ENCODE data around the gene GALNT1. TPM values are rescaled to one million over a fixed set of nuclear protein-coding genes. Genes with fewer than 3 reads are reported as not detected.

GALNT1 gene
- total and polyA plus RNA-seq, 2 donors (not counting 1 experiment from before 2014, with no cell fraction given): 7.5 to 51.3 TPM

DNA sequence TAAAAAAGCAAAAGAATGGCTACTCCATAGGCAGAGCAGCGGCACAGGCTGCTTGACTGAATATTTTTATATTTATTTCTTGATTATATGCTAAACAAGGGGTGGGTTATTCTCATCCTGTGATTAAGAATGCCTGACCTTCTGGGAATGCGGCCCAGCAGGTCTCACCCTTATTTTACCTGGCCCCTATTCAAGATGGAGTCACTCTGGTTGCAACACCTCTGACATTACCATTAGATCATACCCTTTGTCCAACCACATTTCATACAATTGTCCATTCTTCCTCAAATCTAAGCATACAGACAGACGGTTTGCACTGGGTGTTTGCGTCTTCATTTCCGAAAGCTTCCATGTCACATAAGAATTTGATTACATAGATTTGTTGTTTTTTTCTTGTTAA lies 168.2 kb downstream of the GALNT1 start:
- H3K4me3 ChIP-seq (ENCODE audit: control extremely low read depth in 1 of 5, extremely low read depth in 1 of 5, insufficient read depth in 1 of 5, low read depth in 2 of 5, low read length in 4 of 5): no peak overlapping the region
- no peaks in the 10 kb centered on the region for H3K79me2 ChIP-seq (ENCODE audit: control insufficient read depth, insufficient read depth, low read length)
- no peak overlapping the region for H3K4me3 Mint-ChIP-seq
- no peak overlapping the region for H3K27ac Mint-ChIP-seq
- TF ChIP-seq, protein P1, sequence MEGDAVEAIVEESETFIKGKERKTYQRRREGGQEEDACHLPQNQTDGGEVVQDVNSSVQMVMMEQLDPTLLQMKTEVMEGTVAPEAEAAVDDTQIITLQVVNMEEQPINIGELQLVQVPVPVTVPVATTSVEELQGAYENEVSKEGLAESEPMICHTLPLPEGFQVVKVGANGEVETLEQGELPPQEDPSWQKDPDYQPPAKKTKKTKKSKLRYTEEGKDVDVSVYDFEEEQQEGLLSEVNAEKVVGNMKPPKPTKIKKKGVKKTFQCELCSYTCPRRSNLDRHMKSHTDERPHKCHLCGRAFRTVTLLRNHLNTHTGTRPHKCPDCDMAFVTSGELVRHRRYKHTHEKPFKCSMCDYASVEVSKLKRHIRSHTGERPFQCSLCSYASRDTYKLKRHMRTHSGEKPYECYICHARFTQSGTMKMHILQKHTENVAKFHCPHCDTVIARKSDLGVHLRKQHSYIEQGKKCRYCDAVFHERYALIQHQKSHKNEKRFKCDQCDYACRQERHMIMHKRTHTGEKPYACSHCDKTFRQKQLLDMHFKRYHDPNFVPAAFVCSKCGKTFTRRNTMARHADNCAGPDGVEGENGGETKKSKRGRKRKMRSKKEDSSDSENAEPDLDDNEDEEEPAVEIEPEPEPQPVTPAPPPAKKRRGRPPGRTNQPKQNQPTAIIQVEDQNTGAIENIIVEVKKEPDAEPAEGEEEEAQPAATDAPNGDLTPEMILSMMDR (IDR thresholded peaks at IDR 0.05): no peak
- TF ChIP-seq EZH2 (IDR thresholded peaks at IDR 0.05; ENCODE audit: borderline replicate concordance, insufficient read depth, low read depth, low read length, poor library complexity, severe bottlenecking): no peak
- no peak overlapping the region for H3K4me2 ChIP-seq (replicated peaks; ENCODE audit: low read depth, low read length, poor library complexity, severe bottlenecking)
- no peak overlapping the region for H2AFZ ChIP-seq (ENCODE audit: insufficient read depth, low read depth, low read length, poor library complexity, severe bottlenecking)
- DNase-seq: no peak
- no peaks in the 10 kb centered on the region for H3K4me1 Mint-ChIP-seq
- peaks cover 5% of the 10 kb centered on the region for H3K27me3 Mint-ChIP-seq
- H3K9ac ChIP-seq (ENCODE audit: low read length): no peak overlapping the region
- peaks cover 0 to under 1% (median 0%) of the 10 kb centered on the region in 4 experiments for H3K27me3 ChIP-seq (replicated peaks in 1 of 4; ENCODE audit: control extremely low read depth in 1 of 4, control insufficient read depth in 3 of 4, insufficient read depth in 4 of 4, low read length in 3 of 4)
- peak overlapping the region in 1 of 2 donors; percentile 87 for H3K27ac ChIP-seq (ENCODE audit: low read length in 2 of 2)
- no peaks in the 10 kb centered on the region for H4K20me1 ChIP-seq (ENCODE audit: control insufficient read depth, insufficient read depth, low read length, poor library complexity, severe bottlenecking)
- peaks cover 0 to 6% (median 0%) of the 10 kb centered on the region in 3 donors for H3K9me3 ChIP-seq (ENCODE audit: control extremely low read depth in 1 of 3, control insufficient read depth in 2 of 3, insufficient read depth in 1 of 3, low read length in 2 of 3)
- no peaks in the 10 kb centered on the region for H3K9me3 Mint-ChIP-seq (ENCODE audit: insufficient read depth)
- ChIA-PET CTCF (no interaction called here), POLR2A (no interaction called here)
- H3K36me3 ChIP-seq (replicated peaks in 1 of 2; ENCODE audit: control extremely low read depth in 1 of 2, control insufficient read depth in 1 of 2, extremely low read depth in 1 of 2, insufficient read depth in 2 of 2, low read length in 1 of 2): no peaks in the 10 kb centered on the region
- ATAC-seq (ENCODE audit: low read depth): no peak
- intact Hi-C loops (cut with micrococcal nuclease): no loop called here
- 100% methylated on average over 1 of the region's 5 CpGs for WGBS (ENCODE audit: insufficient coverage)
- H3K4me1 ChIP-seq (ENCODE audit: control insufficient read depth in 2 of 2, insufficient read depth in 2 of 2, low read length in 2 of 2): peaks cover 8 to 15% of the 10 kb centered on the region in 2 donors

DNA sequence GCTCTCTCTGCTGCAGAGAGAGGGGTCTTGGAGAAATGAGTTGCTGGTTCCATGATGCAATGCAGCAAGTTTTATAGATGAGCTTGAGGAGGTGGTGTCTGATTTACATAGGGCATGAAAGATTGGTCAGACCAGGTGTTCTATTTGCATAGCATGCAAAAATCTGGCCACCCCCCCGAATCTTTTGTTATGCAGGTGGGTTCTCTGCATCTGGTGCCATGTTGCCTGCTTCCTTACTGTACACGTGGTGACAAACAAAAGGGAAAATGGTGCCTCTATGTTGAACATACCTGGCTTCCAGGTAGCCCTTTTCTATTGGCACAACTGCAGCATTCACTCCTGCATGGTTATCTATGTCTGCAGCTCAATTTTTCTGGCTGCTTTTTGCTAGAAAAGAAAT lies 169.4 kb downstream of the GALNT1 start:
- Mint-ChIP-seq H3K4me3 (no peak overlapping the region), H3K27ac (no peak overlapping the region), H3K27me3 (peaks cover 4% of the 10 kb centered on the region), H3K9me3 (ENCODE audit: insufficient read depth) (no peaks in the 10 kb centered on the region), H3K4me1 (no peaks in the 10 kb centered on the region)
- Histone ChIP-seq H3K36me3 (replicated peaks in 1 of 2; ENCODE audit: control extremely low read depth in 1 of 2, control insufficient read depth in 1 of 2, extremely low read depth in 1 of 2, insufficient read depth in 2 of 2, low read length in 1 of 2) (no peaks in the 10 kb centered on the region), H3K27ac (ENCODE audit: low read length in 2 of 2) (no peak overlapping the region), H3K27me3 (replicated peaks in 1 of 4; ENCODE audit: control extremely low read depth in 1 of 4, control insufficient read depth in 3 of 4, insufficient read depth in 4 of 4, low read length in 3 of 4) (peaks cover 0 to 2% (median 0%) of the 10 kb centered on the region in 4 experiments), H2AFZ (ENCODE audit: insufficient read depth, low read depth, low read length, poor library complexity, severe bottlenecking) (no peak overlapping the region), H3K4me1 (ENCODE audit: control insufficient read depth in 2 of 2, insufficient read depth in 2 of 2, low read length in 2 of 2) (peaks cover 8 to 15% of the 10 kb centered on the region in 2 donors), H3K79me2 (ENCODE audit: control insufficient read depth, insufficient read depth, low read length) (no peaks in the 10 kb centered on the region), H3K4me3 (ENCODE audit: control extremely low read depth in 1 of 5, extremely low read depth in 1 of 5, insufficient read depth in 1 of 5, low read depth in 2 of 5, low read length in 4 of 5) (no peak overlapping the region), H3K9me3 (ENCODE audit: control extremely low read depth in 1 of 3, control insufficient read depth in 2 of 3, insufficient read depth in 1 of 3, low read length in 2 of 3) (no peaks in the 10 kb centered on the region), H3K9ac (ENCODE audit: low read length) (no peak overlapping the region), H3K4me2 (replicated peaks; ENCODE audit: low read depth, low read length, poor library complexity, severe bottlenecking) (no peak overlapping the region), H4K20me1 (ENCODE audit: control insufficient read depth, insufficient read depth, low read length, poor library complexity, severe bottlenecking) (no peaks in the 10 kb centered on the region)
- intact Hi-C loops (cut with micrococcal nuclease): no loop called here
- ATAC-seq (ENCODE audit: low read depth) (no peak), DNase-seq (no peak)
- ChIA-PET CTCF (no interaction called here), POLR2A (no interaction called here)
- TF ChIP-seq EZH2 (IDR thresholded peaks at IDR 0.05; ENCODE audit: borderline replicate concordance, insufficient read depth, low read depth, low read length, poor library complexity, severe bottlenecking): no peak
- TF ChIP-seq, protein P1 (IDR thresholded peaks at IDR 0.05): no peak
- 73% methylated on average over 2 of the region's 2 CpGs for WGBS (ENCODE audit: insufficient coverage)
